ENCODE data around the gene CTSD. TPM values are rescaled to one million over a fixed set of nuclear protein-coding genes. Genes with fewer than 3 reads are reported as not detected.

CTSD gene
- total RNA-seq, 4 donors from 2014 or later: 182 to 290 (median 238) TPM

DNA sequence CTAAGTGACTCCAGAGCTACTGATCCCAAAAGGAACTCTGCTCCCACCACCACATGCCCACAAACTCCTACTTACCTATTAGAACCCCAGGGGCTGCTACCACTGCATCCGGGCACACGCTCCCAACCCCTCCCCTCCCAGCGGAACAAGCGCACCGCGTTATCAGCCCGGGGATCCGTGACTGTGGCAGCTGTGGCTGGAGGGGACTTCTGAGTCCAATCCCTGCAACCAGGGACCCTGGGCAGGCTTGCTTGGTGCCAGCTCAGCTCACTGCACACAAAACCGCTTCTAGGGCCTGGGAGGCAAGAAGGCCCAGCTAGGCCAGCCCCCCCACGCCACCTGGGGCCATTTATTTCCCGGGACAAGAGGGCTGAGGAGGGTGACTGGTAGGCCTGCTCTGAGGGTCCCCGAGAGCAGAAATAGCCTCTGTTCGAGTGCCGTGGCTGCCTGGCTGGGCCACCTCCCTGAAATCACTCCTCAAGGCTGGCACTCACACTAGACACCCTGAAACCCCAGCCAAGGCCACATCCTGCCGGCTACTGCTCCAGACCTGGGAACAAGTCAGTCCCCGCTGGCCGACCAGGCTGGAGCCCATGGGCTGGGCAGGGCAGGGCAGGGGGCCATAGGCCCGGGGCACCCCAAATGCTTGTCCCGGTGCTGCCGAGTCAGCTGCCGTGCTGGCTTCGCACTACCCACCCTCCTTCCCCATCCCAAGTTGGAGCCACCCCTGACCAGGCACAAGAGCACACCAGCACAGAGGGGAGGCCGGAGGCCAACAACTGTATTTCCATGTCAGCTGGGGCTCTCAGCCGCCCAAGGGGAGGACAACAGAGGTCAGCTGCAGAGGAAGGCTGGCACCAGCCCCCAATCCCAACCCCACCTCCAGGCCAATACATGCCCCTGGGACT is 11.5 kb downstream of the CTSD start:
- H3K27ac ChIP-seq: no peak overlapping the region
- H3K36me3 ChIP-seq: peaks cover 0 to 53% of the 10 kb centered on the region in 2 donors
- no peak overlapping the region for H3K4me3 ChIP-seq
- H3K9me3 ChIP-seq: no peaks in the 10 kb centered on the region
- WGBS, 2 donors (ENCODE audit: low coverage in 1 of 2): no CpG with 5 or more reads among the region's 24 CpGs
- H3K4me1 ChIP-seq: peaks cover 0 to 46% (median 10%) of the 10 kb centered on the region in 3 donors
- TF ChIP-seq, protein P1, sequence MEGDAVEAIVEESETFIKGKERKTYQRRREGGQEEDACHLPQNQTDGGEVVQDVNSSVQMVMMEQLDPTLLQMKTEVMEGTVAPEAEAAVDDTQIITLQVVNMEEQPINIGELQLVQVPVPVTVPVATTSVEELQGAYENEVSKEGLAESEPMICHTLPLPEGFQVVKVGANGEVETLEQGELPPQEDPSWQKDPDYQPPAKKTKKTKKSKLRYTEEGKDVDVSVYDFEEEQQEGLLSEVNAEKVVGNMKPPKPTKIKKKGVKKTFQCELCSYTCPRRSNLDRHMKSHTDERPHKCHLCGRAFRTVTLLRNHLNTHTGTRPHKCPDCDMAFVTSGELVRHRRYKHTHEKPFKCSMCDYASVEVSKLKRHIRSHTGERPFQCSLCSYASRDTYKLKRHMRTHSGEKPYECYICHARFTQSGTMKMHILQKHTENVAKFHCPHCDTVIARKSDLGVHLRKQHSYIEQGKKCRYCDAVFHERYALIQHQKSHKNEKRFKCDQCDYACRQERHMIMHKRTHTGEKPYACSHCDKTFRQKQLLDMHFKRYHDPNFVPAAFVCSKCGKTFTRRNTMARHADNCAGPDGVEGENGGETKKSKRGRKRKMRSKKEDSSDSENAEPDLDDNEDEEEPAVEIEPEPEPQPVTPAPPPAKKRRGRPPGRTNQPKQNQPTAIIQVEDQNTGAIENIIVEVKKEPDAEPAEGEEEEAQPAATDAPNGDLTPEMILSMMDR (IDR thresholded peaks at IDR 0.05): no peak
- peaks cover 30% of the 10 kb centered on the region for H3K27me3 ChIP-seq
- ATAC-seq: no peak

DNA sequence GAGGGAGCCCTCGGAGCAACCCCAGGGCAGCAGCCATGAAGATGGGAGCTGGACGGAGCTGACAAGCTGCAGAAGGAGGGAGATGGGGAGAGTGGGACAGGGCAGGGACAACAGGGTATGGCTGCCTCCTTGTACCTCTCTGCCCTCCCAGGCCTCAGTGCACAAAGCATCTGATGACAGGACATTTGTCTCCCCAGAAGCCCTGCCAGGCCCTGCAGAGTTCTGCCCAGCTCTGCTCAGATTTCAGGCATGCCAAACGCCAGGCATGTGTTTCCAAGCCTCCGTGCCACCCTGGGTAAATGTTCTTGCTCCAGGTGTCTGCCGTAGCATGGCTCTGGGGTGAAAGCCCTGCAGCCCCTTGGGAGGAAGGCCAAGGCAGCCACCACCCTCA is 12.2 kb downstream of the CTSD start:
- ATAC-seq: no peak
- Histone ChIP-seq H3K27ac (no peak overlapping the region), H3K4me1 (peaks cover 0 to 46% (median 10%) of the 10 kb centered on the region in 3 donors)

DNA sequence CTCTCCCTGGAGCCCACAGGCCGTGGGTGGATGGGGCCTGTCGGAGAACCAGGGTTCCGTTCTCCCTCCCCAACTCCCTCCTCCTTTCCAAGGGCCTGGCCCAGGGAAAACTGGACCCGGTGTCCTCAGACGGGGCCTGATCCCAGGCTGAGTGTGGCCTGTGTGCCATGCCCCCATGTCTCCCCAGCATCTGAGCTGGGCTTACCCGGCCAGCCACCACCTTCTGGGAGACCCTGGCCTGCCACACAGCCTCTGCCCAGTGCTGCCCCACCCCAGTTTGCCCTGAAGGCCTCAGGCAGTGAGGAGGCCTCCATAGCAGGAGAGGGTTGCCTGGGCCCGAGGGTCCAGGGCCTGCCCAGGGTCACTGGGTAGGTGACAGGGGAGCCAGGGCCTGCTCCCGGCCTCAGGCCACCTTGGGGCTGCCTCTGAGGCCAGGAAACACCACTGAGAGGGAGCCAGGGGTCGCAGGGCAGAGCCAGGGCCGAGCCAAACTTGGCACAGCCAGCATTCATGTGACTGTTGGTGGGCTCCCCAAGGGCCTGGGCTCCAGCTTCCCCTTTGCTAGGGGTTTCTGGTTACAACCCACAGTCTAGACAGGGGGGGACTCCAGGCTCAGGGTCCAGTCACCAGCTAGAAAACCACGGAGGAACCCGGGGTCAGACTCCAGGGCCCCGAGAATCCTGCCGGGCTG is 12.7 kb downstream of the CTSD start:
- ATAC-seq: no peak
- Histone ChIP-seq H3K36me3 (peaks cover 0 to 40% of the 10 kb centered on the region in 2 donors), H3K27ac (peak overlapping the region in 1 of 4 donors; percentile 9), H3K27me3 (peaks cover 30% of the 10 kb centered on the region), H3K4me1 (peaks cover 0 to 41% (median 10%) of the 10 kb centered on the region in 3 donors), H3K9me3 (no peaks in the 10 kb centered on the region), H3K4me3 (no peak overlapping the region)
- TF ChIP-seq, protein P1 (IDR thresholded peaks at IDR 0.05): no peak
- TF ChIP-seq EP300 (IDR thresholded peaks at IDR 0.05): no peak
- no peak for TF ChIP-seq POLR2AphosphoS5 (IDR thresholded peaks at IDR 0.05)
- no CpG with 5 or more reads among the region's 14 CpGs for WGBS, 2 donors (ENCODE audit: low coverage in 1 of 2)

More for the DNA sequence above, 12.2 kb downstream of the CTSD start:
- Histone ChIP-seq H3K4me3 (no peak overlapping the region), H3K36me3 (peaks cover 0 to 45% of the 10 kb centered on the region in 2 donors), H3K9me3 (no peaks in the 10 kb centered on the region), H3K27me3 (peaks cover 30% of the 10 kb centered on the region)
- TF ChIP-seq POLR2A (IDR thresholded peaks at IDR 0.05) (no peak), EP300 (IDR thresholded peaks at IDR 0.05) (no peak), POLR2AphosphoS5 (IDR thresholded peaks at IDR 0.05) (no peak)
- TF ChIP-seq, protein P1 (IDR thresholded peaks at IDR 0.05): no peak
- WGBS, 2 donors (ENCODE audit: low coverage in 1 of 2): no CpG with 5 or more reads among the region's 5 CpGs

DNA sequence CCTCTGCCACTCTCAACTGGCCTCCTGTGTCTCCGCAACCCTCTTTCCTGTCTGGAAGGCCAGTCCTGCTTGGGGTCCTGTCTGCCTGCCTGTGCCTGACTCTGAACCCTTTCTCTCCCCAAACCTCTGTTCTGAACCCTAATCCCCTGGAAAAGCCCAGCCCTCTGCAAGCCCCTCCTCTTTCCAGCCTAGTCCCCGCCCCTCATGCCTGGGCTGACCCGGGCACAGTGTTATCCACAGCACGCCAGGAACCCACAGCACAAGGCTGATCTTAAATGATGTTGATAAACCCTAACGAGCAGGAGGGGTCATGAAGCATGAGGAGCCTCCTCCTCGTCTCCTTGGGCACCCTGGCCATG is 13.3 kb downstream of the CTSD start, which contains the start of gene IFITM10:
Gene IFITM10 (minus strand): TSS at position 115 of the 359 bp plus-strand sequence. CDS start 153 bp downstream, outside the sequence.
- Histone ChIP-seq H3K27me3 (peaks cover 30% of the 10 kb centered on the region), H3K27ac (peak within 1 kb of the TSS in 1 of 4 donors; percentile 9), H3K4me1 (peaks cover 0 to 38% (median 10%) of the 10 kb centered on the region in 3 donors), H3K4me3 (peak within 1 kb of the TSS in 1 of 2 donors; percentile 32), H3K36me3 (peaks cover 0 to 35% of the 10 kb centered on the region in 2 donors), H3K9me3 (no peaks in the 10 kb centered on the region)
- TF ChIP-seq POLR2AphosphoS5 (IDR thresholded peaks at IDR 0.05): no peak
- TF ChIP-seq POLR2A (IDR thresholded peaks at IDR 0.05): no peak
- TF ChIP-seq, protein P1 (IDR thresholded peaks at IDR 0.05): no peak
- no peak for TF ChIP-seq EP300 (IDR thresholded peaks at IDR 0.05)
- ATAC-seq: peak; percentile 14
- 32% methylated on average over 4 of the region's 6 CpGs; no CpG with 5 or more reads in 1 of the 2 donors for WGBS, 2 donors (ENCODE audit: low coverage in 1 of 2)
